Memory B cell (primary cell): ENCODE measurements around the gene CXADR.
"Not testable (repeated sequence)": the region's sequence is repeated elsewhere in the genome, so short reads cannot be mapped to it uniquely, and the experiment has no call there.

Experiments used
- ATAC-seq: fragments of 150-1000 bp; cut with Tn5 transposase; 2 replicates; pipeline ENCODE4 v1.10.0; 2021; ENCODE audit warnings: low read depth, mild to moderate bottlenecking, moderate library complexity
- DNase-seq, 2 donors: peaks; one replicate each; pipeline ENCODE4 v3.0.0; 2022; ENCODE audit warnings: low spot score in 2 of 2
- H3K27ac Mint-ChIP-seq: one replicate; pipeline ENCODE4 v1.8.0; 2022; ENCODE audit warnings: mild to moderate bottlenecking, moderate library complexity, mixed read lengths
- H3K27me3 Mint-ChIP-seq: one replicate; pipeline ENCODE4 v1.8.0; 2022; ENCODE audit warnings: mixed read lengths
- H3K36me3 Mint-ChIP-seq: one replicate; pipeline ENCODE4 v1.8.0; 2022; ENCODE audit warnings: mild to moderate bottlenecking, mixed read lengths
- H3K4me1 Mint-ChIP-seq: one replicate; pipeline ENCODE4 v1.8.0; 2022; ENCODE audit warnings: mixed read lengths
- H3K4me3 Mint-ChIP-seq: one replicate; pipeline ENCODE4 v1.8.0; 2022; ENCODE audit warnings: mild to moderate bottlenecking, moderate library complexity, mixed read lengths
- H3K9me3 Mint-ChIP-seq: one replicate; pipeline ENCODE4 v1.8.0; 2022; ENCODE audit warnings: mixed read lengths

Gene CXADR

DNA sequence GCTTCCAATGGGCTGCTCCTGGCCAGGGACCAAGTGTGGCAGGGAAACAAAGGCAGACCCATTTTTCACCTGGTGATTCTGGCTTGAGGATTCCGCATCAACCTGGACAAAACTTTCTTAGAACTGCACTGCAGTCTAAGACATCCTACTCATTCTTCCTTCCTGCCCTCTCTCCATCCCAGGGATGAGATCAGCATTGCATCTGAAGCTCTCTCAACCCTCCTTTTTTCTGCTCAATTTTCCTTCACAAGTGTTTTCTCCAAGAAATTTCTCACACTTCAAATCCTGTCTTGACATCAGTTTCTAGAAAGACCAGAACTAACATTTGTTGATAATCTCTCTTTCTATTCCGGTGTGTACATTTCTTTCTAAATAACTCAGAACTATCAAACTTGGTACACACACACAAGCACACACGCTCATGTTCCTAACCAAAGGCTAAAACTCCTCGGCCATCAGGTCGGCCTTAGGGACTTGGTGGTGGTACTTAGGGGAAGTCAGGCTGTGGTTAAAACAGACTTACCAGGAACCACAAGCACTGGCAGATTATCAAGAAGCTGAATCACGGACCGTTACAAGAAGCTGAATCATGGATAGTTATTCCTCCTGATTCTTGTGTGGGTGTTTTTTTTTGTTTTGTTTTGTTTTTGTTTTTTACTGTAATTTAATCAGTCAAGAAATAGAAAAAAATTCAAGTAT lies 21.0 kb upstream of the CXADR start:
- peaks cover 1% of the 10 kb centered on the region for H3K36me3 Mint-ChIP-seq
- H3K9me3 Mint-ChIP-seq: no peaks in the 10 kb centered on the region
- no peak overlapping the region for H3K27ac Mint-ChIP-seq
- DNase-seq (no peak), ATAC-seq (no peak)
- H3K4me1 Mint-ChIP-seq: no peaks in the 10 kb centered on the region
- H3K27me3 Mint-ChIP-seq: peaks cover 7% of the 10 kb centered on the region
- H3K4me3 Mint-ChIP-seq: no peak overlapping the region

DNA sequence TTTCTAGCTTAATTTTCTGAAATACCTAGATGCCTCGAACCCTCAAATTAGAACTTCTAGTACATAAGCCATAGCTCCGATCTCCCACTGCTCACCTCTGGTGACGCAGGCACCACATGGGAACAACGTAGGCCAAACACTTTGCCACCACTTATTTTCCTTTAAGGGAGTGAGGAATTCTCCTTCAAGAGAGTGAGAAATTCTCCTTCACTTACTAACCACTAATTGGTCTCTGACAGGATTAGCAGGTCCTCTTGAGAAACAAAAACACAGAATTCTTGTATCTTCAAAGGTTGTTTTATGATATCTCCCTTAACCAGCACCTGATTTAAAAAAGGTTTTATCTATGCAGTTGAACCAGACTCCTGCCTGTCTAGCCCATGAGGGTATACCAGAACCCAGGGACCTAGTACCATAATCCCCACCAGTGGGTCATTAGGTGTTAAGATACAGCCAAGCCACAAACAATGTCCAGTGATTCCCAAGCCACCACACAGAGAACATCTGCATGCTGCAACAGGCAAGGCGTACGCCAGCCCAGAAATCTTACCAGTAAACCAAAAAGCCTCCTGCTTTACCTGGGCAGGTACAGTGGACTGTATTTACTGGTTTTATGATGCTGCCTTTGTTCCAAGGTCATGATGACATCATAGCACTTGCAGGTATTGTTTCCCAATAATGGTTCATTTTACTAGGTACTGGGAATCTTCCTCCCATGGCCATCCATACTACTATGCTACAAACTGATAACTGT lies 20.3 kb upstream of the CXADR start:
- H3K9me3 Mint-ChIP-seq: no peaks in the 10 kb centered on the region
- ATAC-seq: no peak
- no peaks in the 10 kb centered on the region for H3K4me1 Mint-ChIP-seq
- H3K27ac Mint-ChIP-seq: no peak overlapping the region
- no peak for DNase-seq
- H3K4me3 Mint-ChIP-seq: no peak overlapping the region
- peaks cover 1% of the 10 kb centered on the region for H3K36me3 Mint-ChIP-seq
- peaks cover 9% of the 10 kb centered on the region for H3K27me3 Mint-ChIP-seq

DNA sequence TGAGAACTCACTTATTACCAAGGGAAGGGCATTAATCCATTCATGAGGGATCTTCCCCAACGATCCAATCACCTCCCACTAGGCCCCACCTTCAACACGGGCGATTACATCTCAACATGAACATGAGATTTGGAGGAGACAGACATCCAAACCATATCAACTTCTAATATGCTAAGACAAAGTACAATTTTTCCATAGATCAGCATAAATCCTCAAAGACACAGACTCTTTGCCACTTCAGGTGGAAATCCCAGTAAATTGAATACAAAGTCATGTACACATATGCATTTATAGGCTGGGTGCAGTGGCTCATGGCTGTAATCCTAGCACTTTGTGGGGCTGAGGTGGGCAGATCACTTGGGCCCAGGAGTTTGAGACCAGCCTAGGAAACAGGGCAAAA lies 18.8 kb upstream of the CXADR start:
- ATAC-seq (no peak), DNase-seq (no peak)
- Mint-ChIP-seq H3K9me3 (no peaks in the 10 kb centered on the region), H3K27ac (no peak overlapping the region), H3K27me3 (peaks cover 9% of the 10 kb centered on the region), H3K4me1 (no peaks in the 10 kb centered on the region), H3K4me3 (no peak overlapping the region), H3K36me3 (peaks cover 1% of the 10 kb centered on the region)

DNA sequence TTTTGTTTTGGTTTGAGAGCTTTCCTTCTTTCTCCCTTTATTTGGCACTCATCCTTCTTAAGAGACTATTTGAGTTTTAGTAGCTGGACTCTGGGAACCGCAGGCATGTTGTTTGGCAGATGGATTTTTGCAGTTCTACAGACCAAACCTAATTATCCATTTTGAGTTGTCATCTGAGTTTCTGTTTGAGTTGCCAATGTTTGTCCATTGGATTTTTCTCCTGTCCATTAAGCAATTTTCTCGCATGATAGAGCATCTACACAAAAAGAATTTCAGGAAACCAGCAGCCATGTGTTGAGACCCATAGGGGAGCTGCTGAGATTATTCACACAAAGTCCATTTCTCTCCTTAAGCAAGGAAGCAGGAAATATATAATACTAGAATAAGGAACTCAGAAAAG lies 17.2 kb upstream of the CXADR start:
- DNase-seq: no peak

DNA sequence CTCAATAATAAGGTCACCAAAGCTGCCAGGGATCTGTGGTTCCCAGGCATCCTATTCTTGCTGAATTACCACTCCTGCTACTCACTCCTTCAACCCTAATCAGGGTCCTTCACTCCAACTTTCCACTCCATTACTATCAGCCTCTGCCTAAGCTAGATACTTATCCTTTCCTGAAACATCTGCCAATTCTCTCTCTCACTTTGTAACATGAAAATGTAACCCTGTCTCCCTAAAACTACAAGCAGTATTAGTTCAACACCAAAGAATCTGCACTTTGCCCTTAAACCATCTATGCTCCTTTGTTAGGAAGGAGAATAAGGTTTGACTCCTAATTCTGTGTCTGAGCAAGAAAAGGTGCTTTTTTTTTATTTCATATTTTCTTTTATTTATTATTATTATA lies 15.5 kb upstream of the CXADR start:
- no peak for DNase-seq
- ATAC-seq: no peak
- Mint-ChIP-seq H3K27ac (no peak overlapping the region), H3K4me3 (no peak overlapping the region), H3K9me3 (no peaks in the 10 kb centered on the region), H3K4me1 (no peaks in the 10 kb centered on the region), H3K27me3 (peaks cover 7% of the 10 kb centered on the region), H3K36me3 (no peaks in the 10 kb centered on the region)

More for the DNA sequence above, 17.2 kb upstream of the CXADR start:
- H3K4me3 Mint-ChIP-seq: no peak overlapping the region
- H3K27ac Mint-ChIP-seq: no peak overlapping the region
- H3K36me3 Mint-ChIP-seq: peaks cover 1% of the 10 kb centered on the region
- H3K9me3 Mint-ChIP-seq: no peaks in the 10 kb centered on the region
- no peaks in the 10 kb centered on the region for H3K4me1 Mint-ChIP-seq
- no peak for ATAC-seq
- H3K27me3 Mint-ChIP-seq: peaks cover 9% of the 10 kb centered on the region

DNA sequence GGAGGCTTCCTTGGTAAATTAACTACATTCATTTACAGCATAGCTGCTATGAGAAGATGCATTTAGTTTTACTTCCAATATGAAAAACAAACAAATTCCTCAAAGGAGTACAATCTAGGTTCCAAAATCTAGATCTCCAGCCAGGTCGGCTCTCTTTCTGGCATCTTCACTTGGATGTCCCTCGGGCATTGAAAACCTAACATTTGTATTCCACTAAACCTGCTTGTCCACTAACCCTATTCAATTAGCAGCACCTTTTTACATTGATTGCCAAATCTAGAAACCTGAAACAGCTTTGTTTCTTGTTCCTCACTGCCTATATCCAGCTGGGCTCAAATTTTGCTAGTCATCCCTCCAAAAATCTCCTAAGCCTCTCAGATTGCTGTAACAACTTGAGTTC lies 14.3 kb upstream of the CXADR start:
- Mint-ChIP-seq H3K27ac (no peak overlapping the region), H3K36me3 (no peaks in the 10 kb centered on the region), H3K27me3 (peaks cover 5% of the 10 kb centered on the region), H3K4me1 (no peaks in the 10 kb centered on the region), H3K9me3 (no peaks in the 10 kb centered on the region), H3K4me3 (no peak overlapping the region)
- DNase-seq (no peak), ATAC-seq (no peak)

DNA sequence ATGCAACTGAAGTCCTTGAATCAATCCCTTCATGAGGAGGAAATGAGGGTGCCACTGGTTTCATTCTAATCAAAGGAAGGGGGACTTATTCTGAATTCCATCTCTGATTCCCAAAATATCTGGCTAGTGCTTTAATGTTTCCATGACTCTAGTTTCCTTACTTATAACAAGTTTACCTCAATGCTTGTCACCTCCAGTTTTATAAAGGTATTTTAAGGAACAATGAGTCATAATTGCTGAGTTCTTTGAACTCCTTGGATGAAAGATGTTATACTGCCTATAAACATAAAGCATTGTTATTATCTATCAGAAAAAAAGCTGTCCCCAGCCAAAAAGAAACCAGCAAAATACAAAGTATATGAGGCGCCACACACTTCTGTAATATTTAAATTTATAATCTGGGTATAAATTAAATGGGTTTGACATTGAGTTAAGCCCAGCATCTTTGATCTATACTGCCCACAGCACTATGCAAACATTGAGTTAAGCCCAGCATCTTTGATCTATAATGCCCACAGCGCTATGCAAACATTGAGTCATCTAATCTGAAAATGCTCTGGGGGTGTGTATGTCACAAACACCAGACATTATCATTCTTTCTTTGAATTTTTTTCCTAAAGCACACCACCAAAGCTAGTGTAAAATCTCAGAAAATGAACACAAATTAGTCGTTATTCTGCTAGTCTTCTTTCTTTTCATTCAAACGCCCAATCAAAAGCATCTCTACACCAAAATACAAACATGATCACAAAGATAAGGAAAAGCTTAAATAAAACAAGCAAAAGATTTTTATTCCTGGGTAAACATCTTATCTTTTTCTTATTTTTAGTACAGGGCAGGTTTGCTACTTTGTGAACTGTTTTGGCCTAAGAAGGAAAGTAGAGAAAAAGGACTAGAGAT lies 11.5 kb upstream of the CXADR start:
- no peak for ATAC-seq
- Mint-ChIP-seq H3K27ac (no peak overlapping the region), H3K27me3 (peaks cover 1% of the 10 kb centered on the region)

DNA sequence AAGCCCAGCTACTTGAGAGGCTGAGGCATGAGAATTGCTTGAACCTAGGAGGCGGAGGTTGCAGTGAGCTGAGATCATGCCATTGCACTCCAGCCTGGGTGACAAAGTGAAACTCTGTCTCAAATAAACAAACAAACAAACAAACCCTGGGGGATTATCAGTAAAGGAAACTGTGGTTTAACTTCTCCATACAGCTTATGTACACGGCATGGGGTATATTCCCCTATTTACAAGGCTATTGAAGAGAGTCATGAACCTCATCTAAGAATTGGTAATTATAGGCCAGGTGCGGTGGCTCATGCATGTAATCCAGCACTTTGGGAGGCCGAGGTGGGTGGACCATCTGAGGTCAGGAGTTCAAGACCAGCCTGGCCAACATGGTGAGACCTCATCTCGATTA lies 9.9 kb upstream of the CXADR start:
- not testable (repeated sequence) for H3K36me3 Mint-ChIP-seq, H3K4me1 Mint-ChIP-seq, H3K9me3 Mint-ChIP-seq, H3K27ac Mint-ChIP-seq, DNase-seq, H3K27me3 Mint-ChIP-seq, ATAC-seq, H3K4me3 Mint-ChIP-seq

More for the DNA sequence above, 11.5 kb upstream of the CXADR start:
- Mint-ChIP-seq H3K36me3 (no peaks in the 10 kb centered on the region), H3K4me3 (no peak overlapping the region), H3K4me1 (no peaks in the 10 kb centered on the region), H3K9me3 (peaks cover 2% of the 10 kb centered on the region)
- no peak for DNase-seq

DNA sequence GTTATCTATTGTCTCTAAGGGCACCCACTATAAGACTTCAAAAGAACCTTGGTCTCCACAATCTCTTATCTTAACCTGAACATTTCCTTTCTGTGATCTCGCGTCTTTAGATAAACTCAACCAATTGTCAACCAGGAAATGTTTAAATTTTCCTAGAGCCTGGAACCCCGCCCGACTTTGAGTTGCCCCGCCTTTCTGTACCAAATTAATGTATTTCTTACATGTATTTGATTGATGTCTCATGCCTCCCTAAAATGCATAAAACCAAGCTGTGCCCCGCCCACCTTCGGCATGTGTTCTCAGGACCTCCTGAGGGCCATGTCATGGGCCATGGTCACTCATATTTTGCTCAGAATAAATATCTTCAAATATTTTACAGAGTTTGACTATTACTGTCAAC lies 5.9 kb upstream of the CXADR start:
- Mint-ChIP-seq H3K9me3 (peaks cover 2% of the 10 kb centered on the region), H3K27ac (no peak overlapping the region), H3K4me3 (no peak overlapping the region), H3K36me3 (no peaks in the 10 kb centered on the region), H3K27me3 (peaks cover 2% of the 10 kb centered on the region), H3K4me1 (peaks cover 1% of the 10 kb centered on the region)
- ATAC-seq: no peak
- no peak for DNase-seq

DNA sequence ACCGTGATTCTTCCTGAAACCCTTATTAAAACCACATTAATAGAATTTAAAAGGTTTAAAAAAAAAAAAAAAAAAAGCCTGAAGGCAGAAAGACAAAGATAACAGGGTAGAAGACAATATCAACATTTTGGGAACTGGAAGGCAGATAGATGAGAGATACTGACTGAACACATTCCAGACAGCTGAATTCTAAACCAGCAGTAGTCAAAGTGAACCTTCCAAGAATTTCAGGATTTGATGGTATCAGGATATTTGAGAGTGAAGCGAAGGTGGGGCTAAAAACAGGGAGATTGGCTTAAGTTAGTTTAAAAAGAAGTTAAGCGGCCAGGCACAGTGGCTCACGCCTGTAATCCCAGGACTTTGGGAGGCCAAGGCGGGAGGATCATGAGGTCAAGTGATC lies 5.3 kb upstream of the CXADR start:
- Mint-ChIP-seq H3K27me3 (peaks cover 4% of the 10 kb centered on the region), H3K36me3 (no peaks in the 10 kb centered on the region), H3K27ac (no peak overlapping the region), H3K4me3 (no peak overlapping the region), H3K4me1 (peaks cover 8% of the 10 kb centered on the region), H3K9me3 (peaks cover 2% of the 10 kb centered on the region)
- DNase-seq (no peak), ATAC-seq (no peak)

DNA sequence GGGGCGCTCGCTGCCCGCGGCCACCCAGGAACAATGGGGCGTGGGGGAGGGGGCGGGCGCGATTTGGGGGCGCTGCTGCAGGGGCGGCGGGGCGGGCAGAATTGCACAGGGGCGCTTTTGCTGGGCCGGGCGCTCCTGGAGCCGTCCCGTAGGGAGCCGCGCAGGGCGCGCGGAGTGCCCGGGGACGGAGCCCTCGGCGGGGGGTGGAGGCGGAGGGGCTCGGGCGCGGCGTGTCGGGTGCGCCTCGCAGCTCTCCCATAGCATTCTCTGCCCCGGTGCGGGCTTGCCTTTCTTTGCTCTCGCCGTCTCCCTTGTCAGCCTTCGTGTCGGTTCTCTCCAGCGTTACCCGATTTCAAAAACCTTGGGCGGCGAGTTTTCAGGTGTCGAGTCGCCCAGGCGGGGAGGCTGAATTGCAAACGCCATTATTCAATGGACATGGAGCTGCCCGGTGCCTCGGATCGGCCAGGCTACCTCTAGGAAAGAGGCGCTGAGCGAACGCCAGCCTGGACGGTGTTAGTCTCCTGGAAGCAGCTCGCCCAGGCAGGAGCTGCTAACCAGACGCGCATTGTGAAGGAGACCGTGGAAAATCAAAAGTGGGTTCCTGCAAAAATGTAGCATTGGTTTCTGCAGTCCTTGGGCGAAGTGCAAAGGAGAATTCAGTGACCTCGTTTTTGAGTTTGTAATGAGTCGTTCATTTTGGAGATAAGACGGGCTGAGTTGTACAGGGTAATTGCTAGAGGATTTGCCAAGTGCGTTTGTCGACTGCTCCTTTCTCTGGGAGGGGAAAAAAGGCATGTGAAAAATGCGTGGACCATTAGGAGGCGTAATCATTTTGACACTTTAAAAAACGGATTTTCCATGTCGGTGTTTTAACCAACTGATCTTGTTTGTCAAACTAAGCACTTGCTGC lies 626 bp downstream of the CXADR start:
- Mint-ChIP-seq H3K4me3 (peak overlapping the region; percentile 86), H3K9me3 (no peaks in the 10 kb centered on the region), H3K27me3 (peaks cover 15% of the 10 kb centered on the region), H3K4me1 (peaks cover 12% of the 10 kb centered on the region), H3K36me3 (no peaks in the 10 kb centered on the region), H3K27ac (no peak overlapping the region)
- ATAC-seq: peak; percentile 15
- peak; percentile 0 to 15 for DNase-seq

DNA sequence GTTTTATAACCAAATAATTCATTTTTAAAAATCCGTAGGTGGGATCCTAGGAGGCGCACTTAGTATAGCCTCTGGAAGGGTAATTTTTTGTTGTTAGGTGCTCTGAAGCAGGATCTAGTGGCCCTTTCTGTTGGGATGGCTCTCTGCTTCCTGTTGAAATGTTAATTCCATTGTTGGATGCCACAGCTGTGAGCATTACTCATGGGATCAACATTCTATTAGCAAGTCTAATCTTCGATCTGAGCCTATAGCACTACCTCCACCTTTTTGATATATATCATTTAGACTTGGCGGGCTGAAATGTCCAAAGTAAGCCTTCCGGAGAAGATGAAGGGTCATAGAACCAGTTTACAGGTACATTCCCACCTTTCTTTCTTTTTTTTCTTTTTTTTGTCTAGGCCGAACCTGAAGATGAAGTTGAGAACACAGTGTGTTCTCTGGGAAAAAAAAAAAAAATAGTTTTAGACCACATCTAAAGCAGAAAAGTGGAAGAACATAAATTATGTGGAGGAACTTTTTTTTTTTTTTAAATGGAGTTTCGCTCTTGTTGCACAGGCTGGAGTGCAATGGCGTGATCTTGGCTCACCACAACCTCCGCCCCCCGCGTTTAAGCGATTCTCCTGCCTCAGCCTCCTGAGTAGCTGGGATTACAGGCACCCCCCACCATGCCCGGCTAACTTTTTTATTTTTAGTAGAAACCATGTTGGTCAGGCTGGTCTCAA lies 1.4 kb downstream of the CXADR start:
- H3K4me3 Mint-ChIP-seq: peak overlapping the region; percentile 17
- no peak for ATAC-seq
- H3K9me3 Mint-ChIP-seq: no peaks in the 10 kb centered on the region
- no peaks in the 10 kb centered on the region for H3K36me3 Mint-ChIP-seq
- DNase-seq: no peak
- peaks cover 15% of the 10 kb centered on the region for H3K27me3 Mint-ChIP-seq
- H3K27ac Mint-ChIP-seq: no peak overlapping the region
- peaks cover 12% of the 10 kb centered on the region for H3K4me1 Mint-ChIP-seq

DNA sequence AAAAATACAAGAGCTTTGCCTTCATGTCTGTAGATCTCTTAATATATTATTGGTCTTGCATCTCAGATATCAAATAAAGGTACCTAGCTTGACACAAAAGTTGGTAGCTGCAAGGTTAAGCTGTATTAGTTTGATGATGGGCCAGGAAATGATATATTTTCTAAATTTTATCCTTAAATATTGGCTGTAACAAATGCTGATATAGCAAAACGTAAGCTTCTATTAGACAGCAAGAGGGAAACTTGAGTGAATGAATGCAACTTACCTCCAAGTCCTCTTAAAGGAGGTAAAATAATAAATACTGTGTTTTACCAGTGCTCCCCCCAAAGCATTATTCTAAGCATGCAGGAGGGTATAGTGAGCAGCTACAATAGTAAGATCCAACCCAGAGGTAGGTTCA lies 4.2 kb downstream of the CXADR start:
- H3K4me3 Mint-ChIP-seq, H3K9me3 Mint-ChIP-seq, H3K36me3 Mint-ChIP-seq, H3K27ac Mint-ChIP-seq, DNase-seq, ATAC-seq: not testable (repeated sequence)
- Mint-ChIP-seq H3K4me1 (peaks cover 10% of the 10 kb centered on the region), H3K27me3 (peaks cover 20% of the 10 kb centered on the region)
